HL-60 (cell line): ENCODE data around the gene ZFPL1. TPM values are rescaled to one million over a fixed set of nuclear protein-coding genes. Genes with fewer than 3 reads are reported as not detected.

Experiments used
- DNase-seq, 2 experiments: peaks; one replicate each; pipeline ENCODE4 v3.0.0-alpha.2; 2010 to 2020; ENCODE audit warnings: low read depth in 1 of 2, low spot score in 1 of 2
- H3K27ac ChIP-seq: fragments of 250-450 bp; sonication (Bioruptor Pico); replicated peaks from 2 replicates; pipeline ENCODE4 v1.5.1; 2020; ENCODE audit warnings: mild to moderate bottlenecking, moderate library complexity
- H3K27me3 ChIP-seq: fragments of 250-450 bp; sonication (Bioruptor Pico); 2 replicates; pipeline ENCODE4 v1.5.1; 2021; ENCODE audit warnings: mild to moderate bottlenecking, moderate library complexity; ENCODE audit not compliant: insufficient read depth, poor library complexity, severe bottlenecking
- H3K4me3 ChIP-seq: replicated peaks from 2 replicates; pipeline ENCODE4 v1.5.1; 2011; ENCODE audit warnings: mild to moderate bottlenecking, control low read depth, low read length; ENCODE audit not compliant: insufficient read depth
- GABPA ChIP-seq: IDR thresholded peaks from 2 replicates; pipeline ENCODE4 v1.6.1; 2012; ENCODE audit warnings: low read depth
- POLR2AphosphoS5 ChIP-seq: IDR thresholded peaks from 2 replicates; pipeline ENCODE4 v1.6.1; 2012; ENCODE audit warnings: low read depth
- REST ChIP-seq: IDR thresholded peaks from 2 replicates; pipeline ENCODE4 v1.6.1; 2012; ENCODE audit warnings: low read depth; ENCODE audit not compliant: insufficient replicate concordance
- SPI1 ChIP-seq: IDR thresholded peaks from 2 replicates; pipeline ENCODE4 v1.6.1; 2012; ENCODE audit warnings: low read depth, mild to moderate bottlenecking, borderline replicate concordance
- microRNA-seq: library from miRNA; unstranded; fragments of <30 nt; microRNA quantifications from one replicate; pipeline ENCODE4, GENCODE V29; 2018
- TF ChIP-seq, protein P1 (sequence below): IDR thresholded peaks from one replicate; pipeline ENCODE4 v1.5.1; 2011; ENCODE audit warnings: low read length, control low read depth, inconsistent platforms; ENCODE audit not compliant: insufficient read depth

Gene ZFPL1

DNA sequence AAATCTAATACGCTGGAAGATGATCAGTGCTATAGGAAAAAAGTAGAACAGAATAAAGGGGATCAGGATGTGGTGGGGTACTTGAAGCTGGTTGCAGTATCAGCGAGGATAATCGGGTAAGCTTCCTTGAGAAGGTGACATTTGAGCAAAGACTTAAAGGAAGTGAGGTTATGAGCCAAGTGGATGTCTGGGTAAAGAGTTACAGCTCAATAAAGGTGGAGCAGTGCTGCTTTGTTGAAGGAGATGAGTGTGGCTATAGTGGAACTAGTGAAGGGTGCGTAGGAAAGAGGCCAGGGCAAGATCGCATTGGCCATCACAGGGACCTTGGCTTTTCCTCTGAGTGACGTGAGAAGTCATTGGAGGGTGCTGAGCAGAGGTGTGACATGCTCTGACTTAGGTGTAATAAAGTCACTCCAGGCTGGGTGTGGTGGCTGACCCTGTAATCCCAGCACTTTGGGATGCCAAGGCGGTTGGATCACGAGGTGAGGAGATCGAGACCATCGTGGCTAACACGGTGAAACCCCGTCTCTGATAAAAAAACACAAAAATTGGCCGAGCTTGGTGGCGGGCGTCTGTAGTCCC lies 52.6 kb downstream of the ZFPL1 start:
- H3K4me3 ChIP-seq, result no peak overlapping the region
- DNase-seq, result no peak
- TF ChIP-seq GABPA (no peak), POLR2AphosphoS5 (no peak), REST (no peak), SPI1 (no peak)
- TF ChIP-seq, protein P1, sequence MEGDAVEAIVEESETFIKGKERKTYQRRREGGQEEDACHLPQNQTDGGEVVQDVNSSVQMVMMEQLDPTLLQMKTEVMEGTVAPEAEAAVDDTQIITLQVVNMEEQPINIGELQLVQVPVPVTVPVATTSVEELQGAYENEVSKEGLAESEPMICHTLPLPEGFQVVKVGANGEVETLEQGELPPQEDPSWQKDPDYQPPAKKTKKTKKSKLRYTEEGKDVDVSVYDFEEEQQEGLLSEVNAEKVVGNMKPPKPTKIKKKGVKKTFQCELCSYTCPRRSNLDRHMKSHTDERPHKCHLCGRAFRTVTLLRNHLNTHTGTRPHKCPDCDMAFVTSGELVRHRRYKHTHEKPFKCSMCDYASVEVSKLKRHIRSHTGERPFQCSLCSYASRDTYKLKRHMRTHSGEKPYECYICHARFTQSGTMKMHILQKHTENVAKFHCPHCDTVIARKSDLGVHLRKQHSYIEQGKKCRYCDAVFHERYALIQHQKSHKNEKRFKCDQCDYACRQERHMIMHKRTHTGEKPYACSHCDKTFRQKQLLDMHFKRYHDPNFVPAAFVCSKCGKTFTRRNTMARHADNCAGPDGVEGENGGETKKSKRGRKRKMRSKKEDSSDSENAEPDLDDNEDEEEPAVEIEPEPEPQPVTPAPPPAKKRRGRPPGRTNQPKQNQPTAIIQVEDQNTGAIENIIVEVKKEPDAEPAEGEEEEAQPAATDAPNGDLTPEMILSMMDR, result no peak
- no peaks in the 10 kb centered on the region for H3K27me3 ChIP-seq
- no peak overlapping the region for H3K27ac ChIP-seq

Small RNA genes within 50 kb of the gene (microRNA-seq; reads per million reads assigned to microRNA genes)
- not detected for gene MIR6751
